IPS-15b (cell line): ENCODE results near the gene IARS1.
A peak's percentile ranks its signal among the peaks of the same experiment; 100 is the strongest.

Experiments used
- H3K27me3 ChIP-seq: one replicate; pipeline ENCODE4 v1.6.1; 2013; ENCODE audit warnings: low read length; ENCODE audit not compliant: control insufficient read depth, insufficient read depth
- H3K36me3 ChIP-seq: one replicate; pipeline ENCODE4 v1.6.1; 2013; ENCODE audit warnings: low read length; ENCODE audit not compliant: control insufficient read depth, insufficient read depth
- H3K4me1 ChIP-seq: one replicate; pipeline ENCODE4 v1.6.1; 2013; ENCODE audit warnings: mild to moderate bottlenecking, low read length; ENCODE audit not compliant: control insufficient read depth, insufficient read depth
- H3K4me3 ChIP-seq: one replicate; pipeline ENCODE4 v1.5.1; 2013; ENCODE audit warnings: low read depth, low read length
- H3K9ac ChIP-seq: one replicate; pipeline ENCODE4 v1.6.1; 2013; ENCODE audit warnings: low read depth, mild to moderate bottlenecking, low read length
- H3K9me3 ChIP-seq: one replicate; pipeline ENCODE4 v1.6.1; 2013; ENCODE audit warnings: mild to moderate bottlenecking, low read length; ENCODE audit not compliant: control insufficient read depth, insufficient read depth

The IARS1 gene

GRCh38 chr9:92315456-92315855, 22.0 kb upstream of the IARS1 start:
- no peaks in the 10 kb centered on the region for H3K9me3 ChIP-seq
- peaks cover 18% of the 10 kb centered on the region for H3K36me3 ChIP-seq
- H3K4me1 ChIP-seq, result no peaks in the 10 kb centered on the region
- no peak overlapping the region for H3K9ac ChIP-seq
- H3K4me3 ChIP-seq, result no peak overlapping the region
- H3K27me3 ChIP-seq, result no peaks in the 10 kb centered on the region

GRCh38 chr9:92313624-92314012, 20.1 kb upstream of the IARS1 start:
- no peaks in the 10 kb centered on the region for H3K27me3 ChIP-seq
- H3K4me1 ChIP-seq, result no peaks in the 10 kb centered on the region
- peak overlapping the region; percentile 32 for H3K9ac ChIP-seq
- no peaks in the 10 kb centered on the region for H3K9me3 ChIP-seq
- H3K36me3 ChIP-seq, result peaks cover 23% of the 10 kb centered on the region
- no peak overlapping the region for H3K4me3 ChIP-seq

DNA sequence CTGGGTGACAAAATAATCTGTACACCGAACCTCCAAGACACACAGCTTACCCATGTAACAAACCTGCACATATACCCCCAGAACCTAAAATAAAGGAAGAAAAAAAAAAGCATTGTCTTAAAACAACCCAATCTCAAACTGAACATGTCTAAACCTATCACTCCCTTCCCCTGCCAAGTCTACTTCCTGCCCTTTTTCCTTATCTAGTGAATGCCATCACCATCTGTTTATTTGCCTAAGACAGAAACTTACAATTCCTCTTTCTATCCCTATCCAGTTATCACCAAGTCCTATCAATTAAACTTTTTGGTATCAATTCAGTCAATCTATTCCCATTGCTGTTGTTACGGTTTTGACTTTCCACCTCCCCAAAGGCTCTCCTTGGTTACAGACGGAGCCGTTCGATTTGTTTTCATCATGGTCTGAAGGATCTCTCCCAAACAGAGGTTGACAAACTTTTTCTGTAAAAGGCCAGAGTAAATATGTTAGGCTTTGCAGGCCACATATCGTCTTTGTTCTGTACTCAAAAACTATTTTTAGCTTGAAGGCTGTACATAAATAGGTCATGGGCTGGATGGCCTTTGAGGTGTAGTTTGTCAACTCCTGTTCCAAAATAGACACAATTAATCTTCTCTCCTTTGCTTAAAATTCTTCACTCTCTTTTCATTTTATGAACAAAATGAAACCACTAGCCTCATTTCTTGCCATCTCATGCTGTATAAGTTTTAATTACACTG, 19.6 kb upstream of the IARS1 start:
- no peaks in the 10 kb centered on the region for H3K27me3 ChIP-seq
- H3K4me1 ChIP-seq, result no peaks in the 10 kb centered on the region
- peaks cover 24% of the 10 kb centered on the region for H3K36me3 ChIP-seq
- H3K9me3 ChIP-seq, result no peaks in the 10 kb centered on the region
- no peak overlapping the region for H3K4me3 ChIP-seq
- no peak overlapping the region for H3K9ac ChIP-seq

DNA sequence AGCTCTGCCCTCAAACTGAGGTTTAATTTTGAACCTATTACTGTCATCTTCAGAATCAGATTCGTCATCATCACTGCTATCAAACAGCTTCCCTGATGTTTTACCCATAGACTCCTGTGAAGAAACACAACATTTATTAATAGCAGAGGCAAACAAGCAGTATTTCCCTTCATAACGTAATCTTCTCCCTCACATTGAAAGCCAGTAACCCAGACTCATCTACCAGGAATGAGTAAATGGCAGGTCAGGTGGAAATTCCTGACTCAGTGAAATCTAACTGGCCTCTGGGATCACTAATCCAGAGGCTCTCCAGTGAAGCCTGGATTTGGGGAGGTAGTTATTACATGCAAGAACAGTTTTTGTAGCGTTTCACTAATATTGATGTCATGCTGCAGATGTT, 17.1 kb upstream of the IARS1 start:
- Histone ChIP-seq H3K27me3 (no peaks in the 10 kb centered on the region), H3K36me3 (peaks cover 21% of the 10 kb centered on the region), H3K4me3 (no peak overlapping the region), H3K9me3 (no peaks in the 10 kb centered on the region), H3K4me1 (no peaks in the 10 kb centered on the region), H3K9ac (no peak overlapping the region)

- Histone ChIP-seq H3K27me3 (no peaks in the 10 kb centered on the region), H3K9ac (no peak overlapping the region), H3K9me3 (no peaks in the 10 kb centered on the region), H3K36me3 (peaks cover 18% of the 10 kb centered on the region), H3K4me1 (no peaks in the 10 kb centered on the region), H3K4me3 (no peak overlapping the region)
These were observed 15.4 kb upstream of the IARS1 start for GRCh38 chr9:92308893-92309292.

DNA sequence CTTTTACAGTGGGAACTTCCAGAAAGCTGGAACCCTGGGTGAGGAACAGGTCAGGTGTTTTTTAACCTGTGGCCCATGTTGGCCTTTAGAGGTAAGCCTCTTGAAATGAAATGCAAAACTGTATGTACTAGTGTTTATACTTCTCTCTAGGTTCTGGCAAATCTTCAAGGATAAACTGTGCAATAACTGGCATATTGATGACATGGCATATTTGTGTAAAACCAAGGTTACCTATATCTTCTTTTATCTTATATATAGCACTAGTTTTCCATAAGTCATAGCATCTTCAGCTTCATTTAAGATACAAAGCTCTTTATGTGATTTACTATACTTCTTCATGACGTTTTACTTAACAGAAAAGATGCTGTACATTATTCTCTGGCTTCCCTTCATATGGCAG, 7.4 kb upstream of the IARS1 start:
- no peak overlapping the region for H3K4me3 ChIP-seq
- H3K9me3 ChIP-seq, result no peaks in the 10 kb centered on the region
- H3K36me3 ChIP-seq, result peaks cover 14% of the 10 kb centered on the region
- H3K27me3 ChIP-seq, result no peaks in the 10 kb centered on the region
- no peak overlapping the region for H3K9ac ChIP-seq
- H3K4me1 ChIP-seq, result no peaks in the 10 kb centered on the region

DNA sequence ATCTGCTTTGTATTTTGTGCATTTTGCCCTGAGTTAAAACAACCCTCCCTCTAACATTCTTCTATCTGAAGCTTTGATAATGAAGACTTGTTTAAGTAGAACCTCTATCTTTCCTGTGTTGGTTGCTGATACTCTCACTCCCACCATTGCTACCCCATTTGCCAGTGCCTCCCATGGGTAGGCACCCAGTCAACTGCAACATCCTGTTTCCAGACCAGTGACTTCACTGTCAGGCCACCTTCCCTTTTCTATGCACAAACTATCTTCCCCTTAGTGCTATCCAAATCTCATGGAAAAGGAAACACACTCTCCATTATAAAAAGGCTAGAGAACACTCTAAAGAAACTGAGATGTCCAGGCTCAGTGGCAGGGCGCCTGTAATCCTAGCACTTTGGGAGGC, 5.6 kb upstream of the IARS1 start:
- H3K27me3 ChIP-seq, result no peaks in the 10 kb centered on the region
- no peak overlapping the region for H3K4me3 ChIP-seq
- H3K4me1 ChIP-seq, result no peaks in the 10 kb centered on the region
- peaks cover 9% of the 10 kb centered on the region for H3K36me3 ChIP-seq
- no peaks in the 10 kb centered on the region for H3K9me3 ChIP-seq
- H3K9ac ChIP-seq, result no peak overlapping the region

- Histone ChIP-seq H3K9ac (no peak overlapping the region), H3K27me3 (no peaks in the 10 kb centered on the region), H3K4me3 (no peak overlapping the region), H3K4me1 (no peaks in the 10 kb centered on the region), H3K9me3 (no peaks in the 10 kb centered on the region), H3K36me3 (peaks cover 9% of the 10 kb centered on the region)
These were observed 4.5 kb upstream of the IARS1 start for GRCh38 chr9:92298036-92298435.

DNA sequence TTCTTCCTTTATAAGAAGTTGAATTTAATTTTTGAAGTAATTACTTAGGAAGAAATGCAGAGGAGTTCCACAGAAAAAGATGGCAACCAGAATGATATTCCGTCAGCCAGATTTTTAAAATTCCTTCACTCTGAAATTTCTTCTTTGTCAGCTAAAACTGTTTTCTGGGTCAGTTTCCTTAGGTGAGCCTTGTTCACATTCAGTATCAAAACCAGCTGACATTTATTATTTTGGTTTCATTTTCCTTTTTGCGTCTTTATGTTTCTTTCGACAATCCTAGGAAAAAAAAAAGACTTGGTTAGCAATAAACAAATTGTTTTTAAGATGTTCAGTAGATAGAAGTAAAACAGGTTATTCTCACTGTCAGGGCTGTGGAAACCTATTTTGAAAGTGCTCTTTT, 4.1 kb upstream of the IARS1 start:
- H3K4me3 ChIP-seq, result no peak overlapping the region
- H3K27me3 ChIP-seq, result no peaks in the 10 kb centered on the region
- no peak overlapping the region for H3K9ac ChIP-seq
- H3K9me3 ChIP-seq, result no peaks in the 10 kb centered on the region
- peaks cover 9% of the 10 kb centered on the region for H3K36me3 ChIP-seq
- no peaks in the 10 kb centered on the region for H3K4me1 ChIP-seq

GRCh38 chr9:92295827-92296258, 2.3 kb upstream of the IARS1 start:
- no peaks in the 10 kb centered on the region for H3K9me3 ChIP-seq
- H3K27me3 ChIP-seq, result no peaks in the 10 kb centered on the region
- no peak overlapping the region for H3K9ac ChIP-seq
- H3K4me1 ChIP-seq, result no peaks in the 10 kb centered on the region
- no peak overlapping the region for H3K4me3 ChIP-seq
- H3K36me3 ChIP-seq, result peaks cover 2% of the 10 kb centered on the region

DNA sequence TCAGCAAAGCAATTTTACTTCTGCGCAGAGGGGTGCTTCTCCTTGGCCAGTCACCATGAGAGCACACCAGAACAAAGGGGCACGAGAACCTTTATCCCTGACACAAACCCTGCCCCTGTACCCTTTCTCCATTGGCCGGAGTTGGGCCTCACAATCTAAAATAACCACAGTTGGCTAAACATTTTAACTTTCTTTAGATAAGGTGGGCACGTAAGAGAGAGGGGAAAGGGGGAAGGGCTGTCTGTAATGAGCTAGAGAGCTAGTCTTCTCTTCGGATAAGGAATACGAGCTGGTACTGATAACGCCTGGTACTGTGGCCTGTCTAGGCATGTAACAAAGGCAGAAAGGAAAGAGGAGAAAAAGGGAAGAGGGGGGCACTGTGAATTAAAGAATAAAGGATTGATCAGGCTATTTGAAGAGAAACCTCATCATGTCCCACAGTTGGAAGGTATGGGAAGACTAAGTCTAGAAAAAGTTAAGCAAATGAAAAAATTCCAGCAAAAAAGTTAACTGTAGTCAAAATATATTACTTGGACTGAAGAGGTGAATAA, 1.8 kb upstream of the IARS1 start:
- Histone ChIP-seq H3K36me3 (no peaks in the 10 kb centered on the region), H3K9me3 (no peaks in the 10 kb centered on the region), H3K4me3 (no peak overlapping the region), H3K9ac (no peak overlapping the region), H3K27me3 (no peaks in the 10 kb centered on the region), H3K4me1 (no peaks in the 10 kb centered on the region)

DNA sequence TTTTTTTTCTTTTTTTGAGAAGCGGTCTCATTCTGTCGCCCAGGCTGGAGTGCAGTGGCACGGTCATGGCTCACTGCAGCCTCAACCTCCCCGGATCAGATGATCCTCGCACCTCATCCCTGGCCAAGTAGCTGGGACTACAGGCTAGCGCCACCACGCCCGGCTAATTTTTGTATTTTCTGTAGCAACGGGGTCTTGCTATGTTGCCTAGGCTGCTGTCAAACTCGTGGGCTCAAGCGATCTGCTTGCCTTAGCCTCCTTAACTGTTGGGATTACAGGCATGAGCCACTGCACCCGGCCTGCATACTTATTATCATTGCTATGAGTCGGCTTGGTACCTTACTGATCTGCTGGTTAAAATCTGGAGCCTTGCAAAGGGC, 790 bp upstream of the IARS1 start:
- Histone ChIP-seq H3K4me1 (no peaks in the 10 kb centered on the region), H3K9me3 (no peaks in the 10 kb centered on the region), H3K9ac (peak overlapping the region; percentile 67), H3K36me3 (no peaks in the 10 kb centered on the region), H3K4me3 (peak overlapping the region; percentile 77), H3K27me3 (no peaks in the 10 kb centered on the region)
